Measurements from ENCODE around the gene UFL1. TPM values are rescaled to one million over a fixed set of nuclear protein-coding genes. Genes with fewer than 3 reads are reported as not detected.

UFL1 gene
- total and polyA plus RNA-seq, 2 of the 4 experiments (the other 2 are of a cell fraction), result 8.2 to 19.2 TPM

DNA sequence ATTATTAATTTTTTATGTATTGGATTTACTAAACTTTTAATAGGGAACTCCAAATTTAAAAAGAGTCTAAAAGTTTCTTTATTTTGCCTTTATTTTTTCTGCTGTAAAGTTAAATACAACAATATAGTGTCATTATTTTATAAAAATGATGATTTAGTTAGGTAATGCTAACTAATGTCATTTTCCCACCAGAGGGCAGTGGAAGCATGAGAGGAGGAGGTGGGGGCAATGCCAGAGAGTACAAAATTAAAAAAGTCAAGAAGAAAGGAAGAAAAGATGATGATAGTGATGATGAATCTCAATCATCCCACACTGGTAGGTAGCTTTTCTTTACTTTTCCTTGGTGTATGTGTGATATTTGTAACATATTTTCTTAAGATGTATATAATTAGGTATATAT lies 21.1 kb downstream of the UFL1 start:
- no peak overlapping the region for H2BK120ac ChIP-seq (ENCODE audit: low read depth, low read length)
- H2AK9ac ChIP-seq (replicated peaks; ENCODE audit: low read depth, low read length, poor library complexity), result no peak overlapping the region
- no peak overlapping the region for H2BK20ac ChIP-seq (ENCODE audit: low read depth, low read length)
- no peak overlapping the region for H2AK5ac ChIP-seq (ENCODE audit: low read depth, low read length)
- H3K56ac ChIP-seq (ENCODE audit: extremely low read depth, insufficient read depth, low read length), result no peak overlapping the region
- H4K8ac ChIP-seq (ENCODE audit: low read depth in 2 of 2, low read length in 2 of 2), result no peak overlapping the region
- H3K4me2 ChIP-seq (ENCODE audit: low read depth, low read length), result no peak overlapping the region
- in situ Hi-C loops (cut with MboI; ENCODE audit: low sequenced_read_pairs) (no loop called here), dilution Hi-C loops (cut with HindIII; ENCODE audit: low sequenced_read_pairs, unreplicated experiment) (no loop called here), intact Hi-C loops (cut with micrococcal nuclease) (loop anchor here (5.0 to 10.0 kb wide), 2 partner anchors 355 to 512 kb away; partner anchors contain the start of gene NDUFAF4)
- no peaks in the 10 kb centered on the region for H3K79me1 ChIP-seq (ENCODE audit: low read depth in 1 of 2, low read length in 2 of 2)
- H3K18ac ChIP-seq (ENCODE audit: low read depth, low read length), result no peak overlapping the region
- no peak overlapping the region for H2BK15ac ChIP-seq (ENCODE audit: low read depth, low read length)
- H3K36me3 ChIP-seq (ENCODE audit: control insufficient read depth, insufficient read depth, low read length), result peaks cover 14% of the 10 kb centered on the region
- H3K4ac ChIP-seq (ENCODE audit: low read depth, low read length), result no peak overlapping the region
- H3K9ac ChIP-seq (ENCODE audit: low read depth, low read length), result no peak overlapping the region
- H3K23ac ChIP-seq (ENCODE audit: low read depth, low read length), result no peak overlapping the region
- ATAC-seq (ENCODE audit: low read depth), result no peak
- ChIA-PET POLR2A (ENCODE audit: unreplicated experiment) (no interaction called here), CTCF (no interaction called here)
- no peak for DNase-seq
- no peak for TF ChIP-seq BHLHE40 (IDR thresholded peaks at IDR 0.05; ENCODE audit: low read depth, low read length)
- peak; percentile 69 for TF ChIP-seq MAZ (IDR thresholded peaks at IDR 0.05; ENCODE audit: borderline replicate concordance, low read depth, low read length)
- TF ChIP-seq MAFK (IDR thresholded peaks at IDR 0.05; ENCODE audit: low read depth, low read length), result no peak
- TF ChIP-seq SMC3 (IDR thresholded peaks at IDR 0.05; ENCODE audit: low read depth, low read length), result peak; percentile 19; the same call in 1 of the 2 replicates
- TF ChIP-seq RAD21 (IDR thresholded peaks at IDR 0.05; ENCODE audit: low read length), result peak; percentile 38; the same call in 1 of the 2 replicates
- TF ChIP-seq, protein P1, sequence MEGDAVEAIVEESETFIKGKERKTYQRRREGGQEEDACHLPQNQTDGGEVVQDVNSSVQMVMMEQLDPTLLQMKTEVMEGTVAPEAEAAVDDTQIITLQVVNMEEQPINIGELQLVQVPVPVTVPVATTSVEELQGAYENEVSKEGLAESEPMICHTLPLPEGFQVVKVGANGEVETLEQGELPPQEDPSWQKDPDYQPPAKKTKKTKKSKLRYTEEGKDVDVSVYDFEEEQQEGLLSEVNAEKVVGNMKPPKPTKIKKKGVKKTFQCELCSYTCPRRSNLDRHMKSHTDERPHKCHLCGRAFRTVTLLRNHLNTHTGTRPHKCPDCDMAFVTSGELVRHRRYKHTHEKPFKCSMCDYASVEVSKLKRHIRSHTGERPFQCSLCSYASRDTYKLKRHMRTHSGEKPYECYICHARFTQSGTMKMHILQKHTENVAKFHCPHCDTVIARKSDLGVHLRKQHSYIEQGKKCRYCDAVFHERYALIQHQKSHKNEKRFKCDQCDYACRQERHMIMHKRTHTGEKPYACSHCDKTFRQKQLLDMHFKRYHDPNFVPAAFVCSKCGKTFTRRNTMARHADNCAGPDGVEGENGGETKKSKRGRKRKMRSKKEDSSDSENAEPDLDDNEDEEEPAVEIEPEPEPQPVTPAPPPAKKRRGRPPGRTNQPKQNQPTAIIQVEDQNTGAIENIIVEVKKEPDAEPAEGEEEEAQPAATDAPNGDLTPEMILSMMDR (conservative IDR thresholded peaks at IDR 0.05; ENCODE audit: low read depth, low read length), result peak; percentile 33
- no peak for TF ChIP-seq RFX5 (IDR thresholded peaks at IDR 0.05; ENCODE audit: low read depth, low read length)
- no peak overlapping the region for H3K4me3 ChIP-seq (ENCODE audit: insufficient read depth, low read depth, low read length)
- no peak overlapping the region for H4K91ac ChIP-seq (ENCODE audit: insufficient read depth, low read depth, low read length)
- H3K27me3 ChIP-seq (ENCODE audit: control insufficient read depth, insufficient read depth, low read length), result no peaks in the 10 kb centered on the region
- no TSS peak for BruUV-seq (replicated peaks)
- H2BK5ac ChIP-seq (ENCODE audit: low read depth, low read length, poor library complexity, severe bottlenecking), result no peak overlapping the region
- no peaks in the 10 kb centered on the region for H3K4me1 ChIP-seq (ENCODE audit: control insufficient read depth, insufficient read depth, low read length)
- no peaks in the 10 kb centered on the region for H3K9me1 ChIP-seq (ENCODE audit: insufficient read depth, low read length)
- H3K27ac ChIP-seq (ENCODE audit: insufficient read depth, low read length), result no peak overlapping the region
- H2AFZ ChIP-seq (replicated peaks; ENCODE audit: low read length, poor library complexity), result no peak overlapping the region
- no peak overlapping the region for H4K5ac ChIP-seq (ENCODE audit: low read depth, low read length)
- H4K20me1 ChIP-seq (ENCODE audit: insufficient read depth, low read length), result no peaks in the 10 kb centered on the region
- no peak overlapping the region for H3K14ac ChIP-seq (replicated peaks; ENCODE audit: low read depth, low read length)
- H3K9me3 ChIP-seq (ENCODE audit: control insufficient read depth, insufficient read depth, low read length), result no peaks in the 10 kb centered on the region

Data from IMR-90 (cell line).